CD4-positive, alpha-beta T cell (primary cell): ENCODE data around the gene RAI1. TPM values are rescaled to one million over a fixed set of nuclear protein-coding genes. Genes with fewer than 3 reads are reported as not detected.

ENCODE experiments used
- ATAC-seq: fragments of 200-7000 bp; cut with Tn5 transposase; one replicate; pipeline ENCODE4 v1.10.0; 2022; ENCODE audit warnings: mild to moderate bottlenecking; ENCODE audit not compliant: poor library complexity
- CTCF ChIA-PET: fragments of 350-600 bp; sonication (Branson Sonifier 250); formaldehyde crosslinking; loops from one replicate; lab custom pipeline; 2021; ENCODE audit warnings: antibody characterized with exemption, inconsistent platforms; lab: Charles Lee
- POLR2A ChIA-PET: fragments of 350-600 bp; sonication (Branson Sonifier 250); formaldehyde crosslinking; loops from one replicate; lab custom pipeline; 2021; ENCODE audit warnings: antibody characterized with exemption, inconsistent platforms; lab: Charles Lee
- DNase-seq, 14 experiments: peaks; one replicate each; pipeline ENCODE4 v3.0.0-alpha.2; 2013 to 2020; ENCODE audit warnings: mixed read lengths in 2 of 14
- H3K27ac ChIP-seq, 2 donors: one replicate each; pipeline versions ENCODE4 v1.5.1 to v1.7.0; 2013; ENCODE audit warnings: low read length in 2 of 2, low read depth in 1 of 2, mild to moderate bottlenecking in 1 of 2
- H3K27me3 ChIP-seq, 2 experiments: 1 replicate in 1 of 2; 2 replicates in 1 of 2; pipeline versions ENCODE4 v1.6.1 to v1.7.0; 2013; ENCODE audit warnings: low read length in 2 of 2, control low read depth in 1 of 2, mild to moderate bottlenecking in 1 of 2, moderate library complexity in 1 of 2; ENCODE audit not compliant: insufficient read depth in 2 of 2, control insufficient read depth in 1 of 2
- H3K36me3 ChIP-seq: one replicate; pipeline ENCODE4 v1.6.1; 2013; ENCODE audit warnings: low read length, control low read depth; ENCODE audit not compliant: insufficient read depth
- H3K4me1 ChIP-seq: one replicate; pipeline ENCODE4 v1.6.1; 2013; ENCODE audit warnings: low read length, control low read depth; ENCODE audit not compliant: insufficient read depth
- H3K4me3 ChIP-seq: one replicate; pipeline ENCODE4 v1.5.1; 2013; ENCODE audit warnings: mild to moderate bottlenecking, low read length, moderate library complexity
- H3K9me3 ChIP-seq, 2 experiments: 1 replicate in 1 of 2; 2 replicates in 1 of 2; pipeline versions ENCODE4 v1.6.1 to v1.7.0; 2013; ENCODE audit warnings: low read length in 2 of 2, mild to moderate bottlenecking in 2 of 2, control low read depth in 1 of 2, moderate library complexity in 1 of 2; ENCODE audit not compliant: control insufficient read depth in 1 of 2, insufficient read depth in 1 of 2
- H3K27ac Mint-ChIP-seq: one replicate; pipeline ENCODE4 v1.8.0; 2020; ENCODE audit warnings: mixed read lengths
- H3K27me3 Mint-ChIP-seq: one replicate; pipeline ENCODE4 v1.8.0; 2021; ENCODE audit warnings: mixed read lengths
- H3K36me3 Mint-ChIP-seq: one replicate; pipeline ENCODE4 v1.8.0; 2021; ENCODE audit warnings: low read depth, mixed read lengths
- H3K4me1 Mint-ChIP-seq: one replicate; pipeline ENCODE4 v1.8.0; 2021; ENCODE audit warnings: low read depth, mixed read lengths
- H3K4me3 Mint-ChIP-seq: one replicate; pipeline ENCODE4 v1.8.0; 2020; ENCODE audit warnings: mild to moderate bottlenecking, mixed read lengths
- H3K9me3 Mint-ChIP-seq: one replicate; pipeline ENCODE4 v1.8.0; 2020; ENCODE audit warnings: mixed read lengths
- CTCF ChIP-seq: fragments of 200-600 bp; IDR thresholded peaks from one replicate; pipeline ENCODE4 v1.8.0; 2022; ENCODE audit warnings: antibody characterized with exemption, mild to moderate bottlenecking
- intact Hi-C, 2 experiments: fragments of 100-400 bp; cut with DNase I in 1 of 2; cut with micrococcal nuclease in 1 of 2; formaldehyde crosslinking; loops; one replicate each; pipeline versions ENCODE4 v1.15.1 to v1.9.0; 2023 to 2025; cut with DNase I, micrococcal nuclease
- total RNA-seq, 174 experiments: library from RNA in 2 of 174; stranded (reverse) in 2 of 174; gene quantifications; one replicate each; pipeline ENCODE4 v1.2.3 and lab custom pipeline; 2021 to 2026

The RAI1 gene
- total RNA-seq, 2 experiments from 2014 or later: 19.3 to 25.2 TPM

- H3K27ac ChIP-seq: no peak overlapping the region
- Mint-ChIP-seq H3K36me3 (peaks cover 68% of the 10 kb centered on the region), H3K27ac (no peak overlapping the region), H3K4me1 (peaks cover 25% of the 10 kb centered on the region), H3K27me3 (no peaks in the 10 kb centered on the region), H3K4me3 (no peak overlapping the region), H3K9me3 (no peaks in the 10 kb centered on the region)
- no peak overlapping the region for H3K4me3 ChIP-seq
- ATAC-seq (no peak), DNase-seq (no peak)
- no peaks in the 10 kb centered on the region for H3K9me3 ChIP-seq
- intact Hi-C loops: no loop called here
- TF ChIP-seq CTCF: no peak
- ChIA-PET POLR2A (no interaction called here), CTCF (no interaction called here)
- H3K4me1 ChIP-seq: peaks cover 35% of the 10 kb centered on the region
- peaks cover 69% of the 10 kb centered on the region for H3K36me3 ChIP-seq
- no peaks in the 10 kb centered on the region for H3K27me3 ChIP-seq
Observed at GRCh38 chr17:17816240-17816814, 135.1 kb downstream of the RAI1 start.

- Mint-ChIP-seq H3K27me3 (no peaks in the 10 kb centered on the region), H3K27ac (no peak overlapping the region), H3K4me3 (no peak overlapping the region), H3K36me3 (peaks cover 62% of the 10 kb centered on the region), H3K4me1 (peaks cover 27% of the 10 kb centered on the region), H3K9me3 (no peaks in the 10 kb centered on the region)
- Histone ChIP-seq H3K27me3 (no peaks in the 10 kb centered on the region), H3K4me3 (no peak overlapping the region), H3K27ac (no peak overlapping the region), H3K36me3 (peaks cover 72% of the 10 kb centered on the region), H3K9me3 (no peaks in the 10 kb centered on the region), H3K4me1 (peaks cover 38% of the 10 kb centered on the region)
- TF ChIP-seq CTCF: no peak
- ChIA-PET CTCF (no interaction called here), POLR2A (no interaction called here)
- ATAC-seq: no peak
- intact Hi-C loops: no loop called here
- no peak for DNase-seq
Observed at GRCh38 chr17:17816831-17817551, 135.7 kb downstream of the RAI1 start.

GRCh38 chr17:17817552-17817947 is 136.3 kb downstream of the RAI1 start:
- DNase-seq: no peak
- ATAC-seq: no peak
- no peak overlapping the region for H3K4me3 Mint-ChIP-seq
- H3K27ac ChIP-seq: no peak overlapping the region
- no peak overlapping the region for H3K4me3 ChIP-seq
- POLR2A ChIA-PET: no interaction called here
- H3K9me3 ChIP-seq: no peaks in the 10 kb centered on the region
- no peaks in the 10 kb centered on the region for H3K9me3 Mint-ChIP-seq
- CTCF ChIA-PET: no interaction called here
- no peak for TF ChIP-seq CTCF
- intact Hi-C loops: no loop called here
- peaks cover 29% of the 10 kb centered on the region for H3K4me1 Mint-ChIP-seq
- H3K36me3 ChIP-seq: peaks cover 74% of the 10 kb centered on the region
- H3K27me3 Mint-ChIP-seq: no peaks in the 10 kb centered on the region
- H3K27me3 ChIP-seq: no peaks in the 10 kb centered on the region
- H3K36me3 Mint-ChIP-seq: peaks cover 57% of the 10 kb centered on the region
- H3K27ac Mint-ChIP-seq: no peak overlapping the region
- peaks cover 38% of the 10 kb centered on the region for H3K4me1 ChIP-seq
